ENCODE data around the gene TACC2.
A peak's percentile ranks its signal among the peaks of the same experiment; 100 is the strongest.

Gene TACC2

GRCh38 chr10:122291739-122292138, 302.8 kb downstream of the TACC2 start:
- Histone ChIP-seq H3K9me3 (ENCODE audit: control insufficient read depth in 2 of 2, low read length in 2 of 2) (no peaks in the 10 kb centered on the region), H3K9ac (ENCODE audit: low read length in 2 of 2) (no peak overlapping the region), H3K27ac (ENCODE audit: low read length) (no peak overlapping the region), H3K4me1 (ENCODE audit: control insufficient read depth, insufficient read depth, low read length) (peaks cover 11% of the 10 kb centered on the region), H3K27me3 (ENCODE audit: control insufficient read depth in 1 of 2, insufficient read depth in 2 of 2, low read length in 2 of 2) (no peaks in the 10 kb centered on the region), H3K4me3 (ENCODE audit: low read length in 2 of 2) (no peak overlapping the region), H3K36me3 (ENCODE audit: control insufficient read depth in 2 of 2, insufficient read depth in 2 of 2, low read length in 2 of 2) (no peaks in the 10 kb centered on the region)

GRCh38 chr10:122292376-122292775, 303.4 kb downstream of the TACC2 start:
- no peak overlapping the region for H3K27ac ChIP-seq (ENCODE audit: low read length)
- no peaks in the 10 kb centered on the region for H3K9me3 ChIP-seq (ENCODE audit: control insufficient read depth in 2 of 2, low read length in 2 of 2)
- H3K27me3 ChIP-seq (ENCODE audit: control insufficient read depth in 1 of 2, insufficient read depth in 2 of 2, low read length in 2 of 2) = no peaks in the 10 kb centered on the region
- H3K9ac ChIP-seq (ENCODE audit: low read length in 2 of 2) = no peak overlapping the region
- H3K36me3 ChIP-seq (ENCODE audit: control insufficient read depth in 2 of 2, insufficient read depth in 2 of 2, low read length in 2 of 2) = no peaks in the 10 kb centered on the region
- peaks cover 7% of the 10 kb centered on the region for H3K4me1 ChIP-seq (ENCODE audit: control insufficient read depth, insufficient read depth, low read length)
- no peak overlapping the region for H3K4me3 ChIP-seq (ENCODE audit: low read length in 2 of 2)

- no peaks in the 10 kb centered on the region for H3K9me3 ChIP-seq (ENCODE audit: control insufficient read depth in 2 of 2, low read length in 2 of 2)
- no peak overlapping the region for H3K4me3 ChIP-seq (ENCODE audit: low read length in 2 of 2)
- H3K36me3 ChIP-seq (ENCODE audit: control insufficient read depth in 2 of 2, insufficient read depth in 2 of 2, low read length in 2 of 2) = no peaks in the 10 kb centered on the region
- H3K27me3 ChIP-seq (ENCODE audit: control insufficient read depth in 1 of 2, insufficient read depth in 2 of 2, low read length in 2 of 2) = no peaks in the 10 kb centered on the region
- H3K9ac ChIP-seq (ENCODE audit: low read length in 2 of 2) = no peak overlapping the region
- H3K4me1 ChIP-seq (ENCODE audit: control insufficient read depth, insufficient read depth, low read length) = no peaks in the 10 kb centered on the region
- H3K27ac ChIP-seq (ENCODE audit: low read length) = no peak overlapping the region
Measured at GRCh38 chr10:122293156-122293960, 304.4 kb downstream of the TACC2 start.

- Histone ChIP-seq H3K4me1 (ENCODE audit: control insufficient read depth, insufficient read depth, low read length) (peaks cover 3% of the 10 kb centered on the region), H3K4me3 (ENCODE audit: low read length in 2 of 2) (no peak overlapping the region), H3K27ac (ENCODE audit: low read length) (no peak overlapping the region), H3K27me3 (ENCODE audit: control insufficient read depth in 1 of 2, insufficient read depth in 2 of 2, low read length in 2 of 2) (no peaks in the 10 kb centered on the region), H3K36me3 (ENCODE audit: control insufficient read depth in 2 of 2, insufficient read depth in 2 of 2, low read length in 2 of 2) (no peaks in the 10 kb centered on the region), H3K9me3 (ENCODE audit: control insufficient read depth in 2 of 2, low read length in 2 of 2) (no peaks in the 10 kb centered on the region), H3K9ac (ENCODE audit: low read length in 2 of 2) (no peak overlapping the region)
Measured at GRCh38 chr10:122293961-122294380, 305.0 kb downstream of the TACC2 start.

- Histone ChIP-seq H3K27me3 (ENCODE audit: control insufficient read depth in 1 of 2, insufficient read depth in 2 of 2, low read length in 2 of 2) (no peaks in the 10 kb centered on the region), H3K9ac (ENCODE audit: low read length in 2 of 2) (no peak overlapping the region), H3K4me3 (ENCODE audit: low read length in 2 of 2) (no peak overlapping the region), H3K27ac (ENCODE audit: low read length) (no peak overlapping the region), H3K36me3 (ENCODE audit: control insufficient read depth in 2 of 2, insufficient read depth in 2 of 2, low read length in 2 of 2) (no peaks in the 10 kb centered on the region), H3K4me1 (ENCODE audit: control insufficient read depth, insufficient read depth, low read length) (peaks cover 6% of the 10 kb centered on the region), H3K9me3 (ENCODE audit: control insufficient read depth in 2 of 2, low read length in 2 of 2) (no peaks in the 10 kb centered on the region)
Measured at GRCh38 chr10:122294511-122295450, 305.8 kb downstream of the TACC2 start.

- Histone ChIP-seq H3K4me3 (ENCODE audit: low read length in 2 of 2) (no peak overlapping the region), H3K36me3 (ENCODE audit: control insufficient read depth in 2 of 2, insufficient read depth in 2 of 2, low read length in 2 of 2) (no peaks in the 10 kb centered on the region), H3K27me3 (ENCODE audit: control insufficient read depth in 1 of 2, insufficient read depth in 2 of 2, low read length in 2 of 2) (no peaks in the 10 kb centered on the region), H3K9me3 (ENCODE audit: control insufficient read depth in 2 of 2, low read length in 2 of 2) (no peaks in the 10 kb centered on the region), H3K27ac (ENCODE audit: low read length) (no peak overlapping the region), H3K9ac (ENCODE audit: low read length in 2 of 2) (no peak overlapping the region), H3K4me1 (ENCODE audit: control insufficient read depth, insufficient read depth, low read length) (peaks cover 6% of the 10 kb centered on the region)
Measured at GRCh38 chr10:122295451-122295809, 306.5 kb downstream of the TACC2 start.

- Histone ChIP-seq H3K4me1 (ENCODE audit: control insufficient read depth, insufficient read depth, low read length) (peaks cover 15% of the 10 kb centered on the region), H3K36me3 (ENCODE audit: control insufficient read depth in 2 of 2, insufficient read depth in 2 of 2, low read length in 2 of 2) (no peaks in the 10 kb centered on the region), H3K9me3 (ENCODE audit: control insufficient read depth in 2 of 2, low read length in 2 of 2) (no peaks in the 10 kb centered on the region), H3K9ac (ENCODE audit: low read length in 2 of 2) (no peak overlapping the region), H3K27me3 (ENCODE audit: control insufficient read depth in 1 of 2, insufficient read depth in 2 of 2, low read length in 2 of 2) (no peaks in the 10 kb centered on the region), H3K27ac (ENCODE audit: low read length) (no peak overlapping the region), H3K4me3 (ENCODE audit: low read length in 2 of 2) (no peak overlapping the region)
Measured at GRCh38 chr10:122296363-122297120, 307.6 kb downstream of the TACC2 start.

GRCh38 chr10:122297583-122297982, 308.6 kb downstream of the TACC2 start:
- Histone ChIP-seq H3K4me3 (ENCODE audit: low read length in 2 of 2) (no peak overlapping the region), H3K27ac (ENCODE audit: low read length) (no peak overlapping the region), H3K36me3 (ENCODE audit: control insufficient read depth in 2 of 2, insufficient read depth in 2 of 2, low read length in 2 of 2) (no peaks in the 10 kb centered on the region), H3K4me1 (ENCODE audit: control insufficient read depth, insufficient read depth, low read length) (peaks cover 15% of the 10 kb centered on the region), H3K27me3 (ENCODE audit: control insufficient read depth in 1 of 2, insufficient read depth in 2 of 2, low read length in 2 of 2) (no peaks in the 10 kb centered on the region), H3K9me3 (ENCODE audit: control insufficient read depth in 2 of 2, low read length in 2 of 2) (no peaks in the 10 kb centered on the region), H3K9ac (ENCODE audit: low read length in 2 of 2) (no peak overlapping the region)

GRCh38 chr10:122298206-122298597, 309.2 kb downstream of the TACC2 start:
- Histone ChIP-seq H3K27ac (ENCODE audit: low read length) (no peak overlapping the region), H3K9ac (ENCODE audit: low read length in 2 of 2) (no peak overlapping the region), H3K4me3 (ENCODE audit: low read length in 2 of 2) (no peak overlapping the region), H3K4me1 (ENCODE audit: control insufficient read depth, insufficient read depth, low read length) (peaks cover 15% of the 10 kb centered on the region), H3K27me3 (ENCODE audit: control insufficient read depth in 1 of 2, insufficient read depth in 2 of 2, low read length in 2 of 2) (no peaks in the 10 kb centered on the region), H3K9me3 (ENCODE audit: control insufficient read depth in 2 of 2, low read length in 2 of 2) (no peaks in the 10 kb centered on the region), H3K36me3 (ENCODE audit: control insufficient read depth in 2 of 2, insufficient read depth in 2 of 2, low read length in 2 of 2) (no peaks in the 10 kb centered on the region)

- Histone ChIP-seq H3K36me3 (ENCODE audit: control insufficient read depth in 2 of 2, insufficient read depth in 2 of 2, low read length in 2 of 2) (no peaks in the 10 kb centered on the region), H3K27ac (ENCODE audit: low read length) (no peak overlapping the region), H3K4me3 (ENCODE audit: low read length in 2 of 2) (peak overlapping the region; percentile 24 to 62), H3K9me3 (ENCODE audit: control insufficient read depth in 2 of 2, low read length in 2 of 2) (no peaks in the 10 kb centered on the region), H3K4me1 (ENCODE audit: control insufficient read depth, insufficient read depth, low read length) (peaks cover 15% of the 10 kb centered on the region), H3K9ac (ENCODE audit: low read length in 2 of 2) (no peak overlapping the region), H3K27me3 (ENCODE audit: control insufficient read depth in 1 of 2, insufficient read depth in 2 of 2, low read length in 2 of 2) (no peaks in the 10 kb centered on the region)
Measured at GRCh38 chr10:122298598-122299301, 309.8 kb downstream of the TACC2 start.
